ENCODE measurements around the gene PRKAR2B.

PRKAR2B gene

DNA sequence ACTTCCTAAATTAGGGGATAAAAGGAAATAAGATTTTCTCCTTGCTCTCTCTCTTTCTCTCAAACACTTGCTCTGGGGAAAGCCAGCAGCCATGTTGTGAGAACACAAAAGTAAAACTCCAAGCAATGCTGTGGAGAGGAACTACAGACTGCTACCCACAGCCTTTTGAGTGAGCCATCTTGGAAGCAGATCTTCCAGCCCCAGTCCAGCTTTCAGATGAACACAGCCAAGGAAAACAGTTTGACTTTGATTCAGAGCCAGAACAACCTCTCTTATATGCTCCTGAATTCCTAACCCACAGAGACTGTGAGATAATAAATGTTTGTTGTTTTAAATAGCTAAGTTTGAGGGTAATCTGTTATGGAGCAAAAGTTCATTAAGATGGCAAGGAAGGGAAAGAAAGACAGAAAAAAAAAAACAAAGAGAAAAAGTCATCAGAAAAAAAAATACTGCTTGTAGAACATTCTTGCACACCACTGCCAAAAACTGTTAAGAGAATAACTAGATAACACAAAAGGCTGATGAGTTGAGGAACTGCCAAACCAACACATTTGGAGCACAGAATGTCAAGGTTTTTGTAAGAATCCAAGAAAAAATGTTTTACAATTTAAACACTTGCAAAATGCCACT lies 20.9 kb upstream of the PRKAR2B start:
- DNase-seq (ENCODE audit: low read depth) = no peak
- TF ChIP-seq MYC (IDR thresholded peaks at IDR 0.05; ENCODE audit: low read depth, low read length) = no peak
- TF ChIP-seq, protein P1, sequence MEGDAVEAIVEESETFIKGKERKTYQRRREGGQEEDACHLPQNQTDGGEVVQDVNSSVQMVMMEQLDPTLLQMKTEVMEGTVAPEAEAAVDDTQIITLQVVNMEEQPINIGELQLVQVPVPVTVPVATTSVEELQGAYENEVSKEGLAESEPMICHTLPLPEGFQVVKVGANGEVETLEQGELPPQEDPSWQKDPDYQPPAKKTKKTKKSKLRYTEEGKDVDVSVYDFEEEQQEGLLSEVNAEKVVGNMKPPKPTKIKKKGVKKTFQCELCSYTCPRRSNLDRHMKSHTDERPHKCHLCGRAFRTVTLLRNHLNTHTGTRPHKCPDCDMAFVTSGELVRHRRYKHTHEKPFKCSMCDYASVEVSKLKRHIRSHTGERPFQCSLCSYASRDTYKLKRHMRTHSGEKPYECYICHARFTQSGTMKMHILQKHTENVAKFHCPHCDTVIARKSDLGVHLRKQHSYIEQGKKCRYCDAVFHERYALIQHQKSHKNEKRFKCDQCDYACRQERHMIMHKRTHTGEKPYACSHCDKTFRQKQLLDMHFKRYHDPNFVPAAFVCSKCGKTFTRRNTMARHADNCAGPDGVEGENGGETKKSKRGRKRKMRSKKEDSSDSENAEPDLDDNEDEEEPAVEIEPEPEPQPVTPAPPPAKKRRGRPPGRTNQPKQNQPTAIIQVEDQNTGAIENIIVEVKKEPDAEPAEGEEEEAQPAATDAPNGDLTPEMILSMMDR (IDR thresholded peaks at IDR 0.05; ENCODE audit: low read depth, low read length) = no peak
- TF ChIP-seq POLR2A (IDR thresholded peaks at IDR 0.05; ENCODE audit: extremely low read depth, insufficient read length) = no peak
- TF ChIP-seq, protein P2, sequence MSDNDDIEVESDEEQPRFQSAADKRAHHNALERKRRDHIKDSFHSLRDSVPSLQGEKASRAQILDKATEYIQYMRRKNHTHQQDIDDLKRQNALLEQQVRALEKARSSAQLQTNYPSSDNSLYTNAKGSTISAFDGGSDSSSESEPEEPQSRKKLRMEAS (IDR thresholded peaks at IDR 0.05; ENCODE audit: low read depth, low read length) = no peak
- H3K4me3 ChIP-seq (ENCODE audit: low read depth, low read length) = no peak overlapping the region

DNA sequence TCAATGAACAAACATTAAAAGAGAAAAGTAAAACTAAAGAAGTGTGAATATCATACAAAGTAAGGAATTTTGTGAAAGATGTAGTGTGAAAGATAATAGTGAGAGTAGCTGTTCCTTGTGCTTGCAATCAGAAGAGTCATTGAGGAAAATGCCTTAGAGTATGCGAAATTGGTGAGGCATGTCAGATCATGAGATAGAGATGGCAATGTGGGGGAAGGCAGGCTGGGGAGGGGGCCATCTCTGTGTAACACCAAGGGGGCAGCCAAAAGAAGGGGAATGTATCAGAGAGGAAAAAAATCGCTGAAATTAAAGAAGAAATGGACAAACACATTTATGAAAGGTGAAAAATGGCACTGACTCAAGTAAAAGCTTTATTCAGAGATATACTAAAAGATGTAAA lies 19.6 kb upstream of the PRKAR2B start:
- no peak overlapping the region for H3K4me3 ChIP-seq (ENCODE audit: low read depth, low read length)
- TF ChIP-seq, protein P2 (IDR thresholded peaks at IDR 0.05; ENCODE audit: low read depth, low read length) = no peak
- no peak for DNase-seq (ENCODE audit: low read depth)

DNA sequence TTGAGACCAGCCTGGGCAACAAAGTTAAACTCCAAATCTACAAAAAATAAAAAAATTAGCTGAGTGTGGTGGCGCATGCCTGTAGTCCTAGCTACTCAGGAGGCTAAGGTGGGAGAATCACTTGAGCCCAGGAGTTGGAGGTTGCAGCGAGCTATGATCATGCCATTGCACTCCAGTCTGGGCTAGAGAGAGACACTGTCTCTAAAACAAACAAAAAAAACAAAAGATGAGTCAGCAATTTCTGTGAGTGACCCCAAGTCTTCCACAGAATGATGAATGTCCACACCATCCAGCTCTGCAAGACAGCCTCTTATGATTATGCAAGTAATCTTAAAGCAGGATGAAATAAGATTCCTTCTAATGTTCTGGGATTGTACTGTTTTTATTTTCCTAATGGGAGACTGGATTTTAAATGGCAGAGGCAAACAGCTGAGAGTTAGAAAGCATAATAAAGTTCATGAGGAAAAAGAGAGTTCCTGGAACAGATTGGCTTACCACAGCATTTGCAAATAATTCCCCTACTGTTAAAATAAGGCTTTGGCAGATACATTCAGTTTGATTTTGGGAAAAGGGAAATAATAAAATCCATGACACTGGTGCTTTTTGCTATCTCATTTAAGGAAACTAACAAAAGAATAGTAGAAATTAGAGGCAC lies 18.9 kb upstream of the PRKAR2B start:
- peak; percentile 33 for DNase-seq (ENCODE audit: low read depth)
- TF ChIP-seq POLR2A (IDR thresholded peaks at IDR 0.05; ENCODE audit: extremely low read depth, insufficient read length) (no peak), MYC (IDR thresholded peaks at IDR 0.05; ENCODE audit: low read depth, low read length) (no peak)
- TF ChIP-seq, protein P1 (IDR thresholded peaks at IDR 0.05; ENCODE audit: low read depth, low read length) = no peak
- TF ChIP-seq, protein P2 (IDR thresholded peaks at IDR 0.05; ENCODE audit: low read depth, low read length) = no peak

GRCh38 chr7:107026166-107026565 lies 18.3 kb upstream of the PRKAR2B start:
- DNase-seq (ENCODE audit: low read depth) = no peak
- TF ChIP-seq POLR2A (IDR thresholded peaks at IDR 0.05; ENCODE audit: extremely low read depth, insufficient read length) (no peak), MYC (IDR thresholded peaks at IDR 0.05; ENCODE audit: low read depth, low read length) (no peak)
- TF ChIP-seq, protein P2 (IDR thresholded peaks at IDR 0.05; ENCODE audit: low read depth, low read length) = no peak
- TF ChIP-seq, protein P1 (IDR thresholded peaks at IDR 0.05; ENCODE audit: low read depth, low read length) = no peak
- H3K4me3 ChIP-seq (ENCODE audit: low read depth, low read length) = no peak overlapping the region

More for the DNA sequence above, 18.9 kb upstream of the PRKAR2B start:
- H3K4me3 ChIP-seq (ENCODE audit: low read depth, low read length) = no peak overlapping the region

DNA sequence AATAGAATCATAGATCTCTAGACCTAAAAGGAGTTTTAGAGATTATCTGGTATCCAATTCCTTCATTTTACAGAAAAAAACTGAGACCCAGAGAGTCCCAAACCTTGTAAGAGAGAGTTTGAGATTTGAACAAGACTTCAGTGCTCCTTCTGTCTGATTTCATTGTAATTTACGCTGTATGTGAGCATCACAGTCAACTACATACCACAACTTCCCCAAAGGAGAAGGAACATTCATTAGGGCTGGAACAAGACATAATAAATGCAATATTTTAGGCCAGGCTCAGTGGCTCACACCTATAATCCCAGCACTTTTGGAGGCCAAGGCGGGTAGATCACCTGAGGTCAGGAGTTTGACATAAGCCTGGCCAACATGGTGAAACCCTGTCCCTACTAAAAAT lies 17.3 kb upstream of the PRKAR2B start:
- no peak overlapping the region for H3K4me3 ChIP-seq (ENCODE audit: low read depth, low read length)
- TF ChIP-seq MYC (IDR thresholded peaks at IDR 0.05; ENCODE audit: low read depth, low read length) (no peak), POLR2A (IDR thresholded peaks at IDR 0.05; ENCODE audit: extremely low read depth, insufficient read length) (no peak)
- TF ChIP-seq, protein P2 (IDR thresholded peaks at IDR 0.05; ENCODE audit: low read depth, low read length) = no peak
- TF ChIP-seq, protein P1 (IDR thresholded peaks at IDR 0.05; ENCODE audit: low read depth, low read length) = no peak
- peak; percentile 53 for DNase-seq (ENCODE audit: low read depth)

GRCh38 chr7:107029061-107029763 lies 15.3 kb upstream of the PRKAR2B start:
- no peak overlapping the region for H3K4me3 ChIP-seq (ENCODE audit: low read depth, low read length)
- DNase-seq (ENCODE audit: low read depth) = peak; percentile 78
- TF ChIP-seq, protein P2 (IDR thresholded peaks at IDR 0.05; ENCODE audit: low read depth, low read length) = no peak
- TF ChIP-seq MYC (IDR thresholded peaks at IDR 0.05; ENCODE audit: low read depth, low read length) (no peak), POLR2A (IDR thresholded peaks at IDR 0.05; ENCODE audit: extremely low read depth, insufficient read length) (no peak)
- TF ChIP-seq, protein P1 (IDR thresholded peaks at IDR 0.05; ENCODE audit: low read depth, low read length) = no peak

All from NB4 (cell line).